GM23338 (cell line): ENCODE measurements around the gene LIX1. TPM values are rescaled to one million over a fixed set of nuclear protein-coding genes. Genes with fewer than 3 reads are reported as not detected.

Experiments used
- ATAC-seq: fragments of 200-7000 bp; cut with Tn5 transposase; 3 replicates; pipeline ENCODE4 v1.9.1; 2020
- DNase-seq: peaks from one replicate; pipeline ENCODE4 v3.0.0-alpha.2; 2015; ENCODE audit warnings: low spot score
- H2AFZ ChIP-seq: fragments of 200-600 bp; sonication (generic); 2 replicates; pipeline ENCODE4 v1.8.0; 2016; ENCODE audit warnings: antibody characterized with exemption, mild to moderate bottlenecking, moderate library complexity
- H3F3A ChIP-seq: fragments of 200-600 bp; sonication (generic); replicated peaks from 2 replicates; pipeline ENCODE4 v1.8.0; 2017; ENCODE audit warnings: antibody characterized with exemption, mixed run types, low read depth
- H3K27ac ChIP-seq: fragments of 200-600 bp; sonication (generic); 2 replicates; pipeline ENCODE4 v1.6.1; 2016; ENCODE audit warnings: low read depth
- H3K27me3 ChIP-seq: fragments of 200-600 bp; sonication (generic); 2 replicates; pipeline ENCODE4 v1.8.0; 2016; ENCODE audit warnings: mild to moderate bottlenecking, mixed run types, moderate library complexity; ENCODE audit not compliant: insufficient read depth
- H3K36me3 ChIP-seq: fragments of 200-600 bp; sonication (generic); 2 replicates; pipeline ENCODE4 v1.8.0; 2016; ENCODE audit warnings: mild to moderate bottlenecking; ENCODE audit not compliant: insufficient read depth
- H3K4me1 ChIP-seq: fragments of 200-600 bp; sonication (generic); 2 replicates; pipeline ENCODE4 v1.8.0; 2016; ENCODE audit warnings: mild to moderate bottlenecking, moderate library complexity; ENCODE audit not compliant: insufficient read depth
- H3K4me2 ChIP-seq: fragments of 200-600 bp; sonication (generic); 2 replicates; pipeline ENCODE4 v1.7.1; 2017; ENCODE audit warnings: mixed run types
- H3K4me3 ChIP-seq: fragments of 200-600 bp; sonication (generic); 2 replicates; pipeline ENCODE4 v1.6.1; 2016; ENCODE audit warnings: mixed run types
- H3K79me2 ChIP-seq: fragments of 200-600 bp; sonication (generic); replicated peaks from 2 replicates; pipeline ENCODE4 v1.8.0; 2017; ENCODE audit warnings: mild to moderate bottlenecking; ENCODE audit not compliant: insufficient read depth
- H3K9me2 ChIP-seq: fragments of 200-600 bp; sonication (generic); 2 replicates; pipeline ENCODE4 v1.8.0; 2017; ENCODE audit not compliant: insufficient read depth
- H4K20me1 ChIP-seq: fragments of 200-600 bp; sonication (generic); replicated peaks from 2 replicates; pipeline ENCODE4 v1.8.0; 2017; ENCODE audit warnings: mild to moderate bottlenecking; ENCODE audit not compliant: insufficient read depth
- H3K27ac Mint-ChIP-seq: 2 replicates; pipeline ENCODE4 v1.8.0; 2020; ENCODE audit warnings: inconsistent platforms, mild to moderate bottlenecking, moderate library complexity, mixed read lengths
- H3K27me3 Mint-ChIP-seq: 3 replicates; pipeline ENCODE4 v1.8.0; 2022; ENCODE audit warnings: low read depth, mild to moderate bottlenecking, moderate library complexity, mixed read lengths, inconsistent platforms; ENCODE audit not compliant: insufficient read depth, poor library complexity
- H3K36me3 Mint-ChIP-seq: 3 replicates; pipeline ENCODE4 v1.8.0; 2021; ENCODE audit warnings: low read depth, mild to moderate bottlenecking, inconsistent platforms, moderate library complexity, mixed read lengths
- H3K4me1 Mint-ChIP-seq: 3 replicates; pipeline ENCODE4 v1.8.0; 2020; ENCODE audit warnings: mild to moderate bottlenecking, inconsistent platforms, mixed read lengths
- H3K4me3 Mint-ChIP-seq: 3 replicates; pipeline ENCODE4 v1.8.0; 2021; ENCODE audit warnings: moderate library complexity, mild to moderate bottlenecking, inconsistent platforms, mixed read lengths
- H3K9me3 Mint-ChIP-seq: 3 replicates; pipeline ENCODE4 v1.8.0; 2020; ENCODE audit warnings: moderate library complexity, mild to moderate bottlenecking, inconsistent platforms, mixed read lengths
- CREB1 ChIP-seq: fragments of 250-450 bp; sonication (Bioruptor Pico); IDR thresholded peaks from 2 replicates; pipeline ENCODE4 v1.5.0; 2020; ENCODE audit warnings: low read depth, mild to moderate bottlenecking, moderate library complexity
- CTCF ChIP-seq, 2 experiments: fragments of 200-600 bp in 1 of 2; sonication (generic) in 1 of 2; conservative IDR thresholded peaks; 2 replicates each; pipeline versions ENCODE4 v1.5.1 to v1.6.1; 2016 to 2017; ENCODE audit warnings: antibody characterized with exemption in 2 of 2, low read depth in 2 of 2, mild to moderate bottlenecking in 2 of 2, moderate library complexity in 1 of 2
- EZH2 ChIP-seq: fragments of 200-600 bp; sonication (generic); IDR thresholded peaks from one replicate; pipeline ENCODE4 v1.8.0; 2017; ENCODE audit warnings: antibody characterized with exemption, mild to moderate bottlenecking, low read depth; ENCODE audit not compliant: unreplicated experiment
- EZH2phosphoT487 ChIP-seq: fragments of 200-600 bp; sonication (generic); IDR thresholded peaks from one replicate; pipeline ENCODE4 v1.8.1; 2018; ENCODE audit warnings: antibody characterized with exemption; ENCODE audit not compliant: unreplicated experiment
- JUNB ChIP-seq: IDR thresholded peaks from one replicate; pipeline ENCODE4 v1.6.1; 2016; ENCODE audit warnings: antibody characterized with exemption; ENCODE audit not compliant: unreplicated experiment
- NANOG ChIP-seq: IDR thresholded peaks from 2 replicates; pipeline ENCODE4 v1.6.1; 2016; ENCODE audit warnings: antibody characterized with exemption, borderline replicate concordance
- POLR2AphosphoS5 ChIP-seq: IDR thresholded peaks from 2 replicates; pipeline ENCODE4 v1.6.1; 2016; ENCODE audit warnings: antibody characterized with exemption, low read depth
- STAT1 ChIP-seq: IDR thresholded peaks from one replicate; pipeline ENCODE4 v1.6.1; 2016; ENCODE audit warnings: antibody characterized with exemption; ENCODE audit not compliant: unreplicated experiment
- ZNF114 ChIP-seq: fragments of 250-450 bp; sonication (Bioruptor Pico); IDR thresholded peaks from 2 replicates; pipeline ENCODE4 v1.5.0; 2020; ENCODE audit warnings: mild to moderate bottlenecking, moderate library complexity
- ZNF331 ChIP-seq: fragments of 250-450 bp; sonication (Bioruptor Pico); IDR thresholded peaks from 2 replicates; pipeline ENCODE4 v1.5.0; 2020; ENCODE audit warnings: low read depth, mild to moderate bottlenecking, moderate library complexity
- ZNF462 ChIP-seq: fragments of 250-450 bp; sonication (Bioruptor Pico); IDR thresholded peaks from 2 replicates; pipeline ENCODE4 v1.5.0; 2020; ENCODE audit warnings: mild to moderate bottlenecking, moderate library complexity
- polyA plus RNA-seq: library from polyadenylated mRNA; unstranded; fragments of >200 nt; fragmentation: Nextera tagmentation; extraction: Ambion mirVana; gene quantifications from 2 replicates; pipeline ENCODE4 v1.2.1, GENCODE V29; 2016
- total RNA-seq: library from RNA; depleted of rRNA; stranded (reverse); fragments of >200 nt; shearing (Covaris generic); gene quantifications from 2 replicates; pipeline ENCODE4 v1.2.3, GENCODE V29; 2014
- TF ChIP-seq, protein P1 (sequence below): IDR thresholded peaks from 2 replicates; pipeline ENCODE4 v1.6.1; 2016; ENCODE audit warnings: antibody characterized with exemption
- TF ChIP-seq, protein P2 (sequence below): IDR thresholded peaks from one replicate; pipeline ENCODE4 v1.6.1; 2018; ENCODE audit warnings: antibody characterized with exemption; ENCODE audit not compliant: unreplicated experiment

The LIX1 gene
- total and polyA plus RNA-seq, 2 experiments from 2014 or later, result 0.13 TPM; not detected in 1

- Histone ChIP-seq H3K9me2 (no peaks in the 10 kb centered on the region; the same call in 1 of the 2 replicates), H3K4me1 (peaks cover 20% of the 10 kb centered on the region), H3K27ac (no peak overlapping the region), H3K79me2 (no peaks in the 10 kb centered on the region), H3F3A (no peaks in the 10 kb centered on the region), H3K4me3 (no peak overlapping the region), H3K4me2 (no peak overlapping the region), H4K20me1 (no peaks in the 10 kb centered on the region), H3K27me3 (no peaks in the 10 kb centered on the region), H2AFZ (no peak overlapping the region), H3K36me3 (no peaks in the 10 kb centered on the region)
- TF ChIP-seq EZH2, result no peak
- TF ChIP-seq, protein P1, sequence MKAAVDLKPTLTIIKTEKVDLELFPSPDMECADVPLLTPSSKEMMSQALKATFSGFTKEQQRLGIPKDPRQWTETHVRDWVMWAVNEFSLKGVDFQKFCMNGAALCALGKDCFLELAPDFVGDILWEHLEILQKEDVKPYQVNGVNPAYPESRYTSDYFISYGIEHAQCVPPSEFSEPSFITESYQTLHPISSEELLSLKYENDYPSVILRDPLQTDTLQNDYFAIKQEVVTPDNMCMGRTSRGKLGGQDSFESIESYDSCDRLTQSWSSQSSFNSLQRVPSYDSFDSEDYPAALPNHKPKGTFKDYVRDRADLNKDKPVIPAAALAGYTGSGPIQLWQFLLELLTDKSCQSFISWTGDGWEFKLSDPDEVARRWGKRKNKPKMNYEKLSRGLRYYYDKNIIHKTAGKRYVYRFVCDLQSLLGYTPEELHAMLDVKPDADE, result no peak
- no peak for TF ChIP-seq NANOG
- TF ChIP-seq JUNB, result no peak
- TF ChIP-seq, protein P2, sequence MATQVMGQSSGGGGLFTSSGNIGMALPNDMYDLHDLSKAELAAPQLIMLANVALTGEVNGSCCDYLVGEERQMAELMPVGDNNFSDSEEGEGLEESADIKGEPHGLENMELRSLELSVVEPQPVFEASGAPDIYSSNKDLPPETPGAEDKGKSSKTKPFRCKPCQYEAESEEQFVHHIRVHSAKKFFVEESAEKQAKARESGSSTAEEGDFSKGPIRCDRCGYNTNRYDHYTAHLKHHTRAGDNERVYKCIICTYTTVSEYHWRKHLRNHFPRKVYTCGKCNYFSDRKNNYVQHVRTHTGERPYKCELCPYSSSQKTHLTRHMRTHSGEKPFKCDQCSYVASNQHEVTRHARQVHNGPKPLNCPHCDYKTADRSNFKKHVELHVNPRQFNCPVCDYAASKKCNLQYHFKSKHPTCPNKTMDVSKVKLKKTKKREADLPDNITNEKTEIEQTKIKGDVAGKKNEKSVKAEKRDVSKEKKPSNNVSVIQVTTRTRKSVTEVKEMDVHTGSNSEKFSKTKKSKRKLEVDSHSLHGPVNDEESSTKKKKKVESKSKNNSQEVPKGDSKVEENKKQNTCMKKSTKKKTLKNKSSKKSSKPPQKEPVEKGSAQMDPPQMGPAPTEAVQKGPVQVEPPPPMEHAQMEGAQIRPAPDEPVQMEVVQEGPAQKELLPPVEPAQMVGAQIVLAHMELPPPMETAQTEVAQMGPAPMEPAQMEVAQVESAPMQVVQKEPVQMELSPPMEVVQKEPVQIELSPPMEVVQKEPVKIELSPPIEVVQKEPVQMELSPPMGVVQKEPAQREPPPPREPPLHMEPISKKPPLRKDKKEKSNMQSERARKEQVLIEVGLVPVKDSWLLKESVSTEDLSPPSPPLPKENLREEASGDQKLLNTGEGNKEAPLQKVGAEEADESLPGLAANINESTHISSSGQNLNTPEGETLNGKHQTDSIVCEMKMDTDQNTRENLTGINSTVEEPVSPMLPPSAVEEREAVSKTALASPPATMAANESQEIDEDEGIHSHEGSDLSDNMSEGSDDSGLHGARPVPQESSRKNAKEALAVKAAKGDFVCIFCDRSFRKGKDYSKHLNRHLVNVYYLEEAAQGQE, result no peak
- no peak for TF ChIP-seq ZNF114 (CRISPR knock-in tag)
- TF ChIP-seq EZH2phosphoT487, result no peak
- no peak for TF ChIP-seq CTCF (conservative IDR thresholded peaks at IDR 0.05; ENCODE audit: low read depth in 2 of 2)
- TF ChIP-seq STAT1, result no peak
- TF ChIP-seq POLR2AphosphoS5, result no peak
- TF ChIP-seq CREB1 (CRISPR knock-in tag), result no peak
- TF ChIP-seq ZNF331, result no peak
- no peak for TF ChIP-seq ZNF462 (CRISPR knock-in tag)
- no peak overlapping the region for H3K4me3 Mint-ChIP-seq
- DNase-seq (no peak), ATAC-seq (peak; percentile 52)
- H3K9me3 Mint-ChIP-seq, result no peaks in the 10 kb centered on the region
- H3K27ac Mint-ChIP-seq, result no peak overlapping the region
- peaks cover 4% of the 10 kb centered on the region for H3K27me3 Mint-ChIP-seq
- H3K36me3 Mint-ChIP-seq, result no peaks in the 10 kb centered on the region
- peaks cover 22% of the 10 kb centered on the region for H3K4me1 Mint-ChIP-seq
Measured at GRCh38 chr5:97111004-97111403, 31.4 kb downstream of the LIX1 start.
